GM23248 (cell line): ENCODE results near the gene PWP2.
"Not testable (repeated sequence)": the region's sequence is repeated elsewhere in the genome, so short reads cannot be mapped to it uniquely, and the experiment has no call there.

ENCODE experiments used
- EZH2 ChIP-seq: fragments of 200-600 bp; sonication (generic); IDR thresholded peaks from 2 replicates; pipeline ENCODE4 v1.6.1; 2018; ENCODE audit warnings: antibody characterized with exemption, mild to moderate bottlenecking; ENCODE audit not compliant: insufficient read depth, poor library complexity, severe bottlenecking
- EZH2phosphoT487 ChIP-seq: fragments of 200-600 bp; sonication (generic); IDR thresholded peaks from 2 replicates; pipeline ENCODE4 v1.6.1; 2018; ENCODE audit warnings: antibody characterized with exemption, moderate library complexity, mild to moderate bottlenecking, low read depth; ENCODE audit not compliant: insufficient read depth

- TF ChIP-seq EZH2, EZH2phosphoT487: not testable (repeated sequence)
Observed at GRCh38 chr21:44176127-44176526, 68.9 kb downstream of the PWP2 start.
